PFSK-1 (cell line): Measurements from ENCODE around the gene KRTAP25-1.

Source experiments
- FOXP2 ChIP-seq: optimal IDR thresholded peaks from 2 replicates; pipeline ENCODE3; 2011; ENCODE audit warnings: borderline replicate concordance, control low read depth, inconsistent platforms; ENCODE audit not compliant: insufficient read depth; ENCODE audit errors: extremely low read length, extremely low read depth
- POLR2AphosphoS5 ChIP-seq: IDR thresholded peaks from 2 replicates; pipeline ENCODE4 v1.6.1; 2012; ENCODE audit warnings: low read depth, mild to moderate bottlenecking, control low read depth, low read length, moderate library complexity
- SIN3A ChIP-seq: IDR thresholded peaks from 2 replicates; pipeline ENCODE4 v1.6.1; 2012; ENCODE audit warnings: mild to moderate bottlenecking, low read length, moderate library complexity, borderline replicate concordance; ENCODE audit not compliant: insufficient read depth
- TAF1 ChIP-seq: IDR thresholded peaks from 2 replicates; pipeline ENCODE4 v1.6.1; 2012; ENCODE audit warnings: low read length, control low read depth, borderline replicate concordance; ENCODE audit not compliant: insufficient read depth
- TF ChIP-seq, protein P1 (sequence below), 2 experiments: IDR thresholded peaks; 2 replicates each; pipeline versions ENCODE4 v1.6.1 to v1.8.0; 2011 to 2012; ENCODE audit warnings: low read depth in 2 of 2, low read length in 2 of 2, control low read depth in 1 of 2, inconsistent platforms in 1 of 2, mild to moderate bottlenecking in 1 of 2, moderate library complexity in 1 of 2; ENCODE audit not compliant: insufficient read depth in 1 of 2

KRTAP25-1 gene

GRCh38 chr21:30245061-30245460 lies 44.3 kb downstream of the KRTAP25-1 start:
- TF ChIP-seq FOXP2 (no peak), TAF1 (no peak), SIN3A (no peak), POLR2AphosphoS5 (no peak)
- TF ChIP-seq, protein P1, sequence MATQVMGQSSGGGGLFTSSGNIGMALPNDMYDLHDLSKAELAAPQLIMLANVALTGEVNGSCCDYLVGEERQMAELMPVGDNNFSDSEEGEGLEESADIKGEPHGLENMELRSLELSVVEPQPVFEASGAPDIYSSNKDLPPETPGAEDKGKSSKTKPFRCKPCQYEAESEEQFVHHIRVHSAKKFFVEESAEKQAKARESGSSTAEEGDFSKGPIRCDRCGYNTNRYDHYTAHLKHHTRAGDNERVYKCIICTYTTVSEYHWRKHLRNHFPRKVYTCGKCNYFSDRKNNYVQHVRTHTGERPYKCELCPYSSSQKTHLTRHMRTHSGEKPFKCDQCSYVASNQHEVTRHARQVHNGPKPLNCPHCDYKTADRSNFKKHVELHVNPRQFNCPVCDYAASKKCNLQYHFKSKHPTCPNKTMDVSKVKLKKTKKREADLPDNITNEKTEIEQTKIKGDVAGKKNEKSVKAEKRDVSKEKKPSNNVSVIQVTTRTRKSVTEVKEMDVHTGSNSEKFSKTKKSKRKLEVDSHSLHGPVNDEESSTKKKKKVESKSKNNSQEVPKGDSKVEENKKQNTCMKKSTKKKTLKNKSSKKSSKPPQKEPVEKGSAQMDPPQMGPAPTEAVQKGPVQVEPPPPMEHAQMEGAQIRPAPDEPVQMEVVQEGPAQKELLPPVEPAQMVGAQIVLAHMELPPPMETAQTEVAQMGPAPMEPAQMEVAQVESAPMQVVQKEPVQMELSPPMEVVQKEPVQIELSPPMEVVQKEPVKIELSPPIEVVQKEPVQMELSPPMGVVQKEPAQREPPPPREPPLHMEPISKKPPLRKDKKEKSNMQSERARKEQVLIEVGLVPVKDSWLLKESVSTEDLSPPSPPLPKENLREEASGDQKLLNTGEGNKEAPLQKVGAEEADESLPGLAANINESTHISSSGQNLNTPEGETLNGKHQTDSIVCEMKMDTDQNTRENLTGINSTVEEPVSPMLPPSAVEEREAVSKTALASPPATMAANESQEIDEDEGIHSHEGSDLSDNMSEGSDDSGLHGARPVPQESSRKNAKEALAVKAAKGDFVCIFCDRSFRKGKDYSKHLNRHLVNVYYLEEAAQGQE (IDR thresholded peaks at IDR 0.05; ENCODE audit: insufficient read depth in 1 of 2, low read depth in 2 of 2, low read length in 2 of 2), result no peak

GRCh38 chr21:30243691-30244090 lies 45.6 kb downstream of the KRTAP25-1 start:
- no peak for TF ChIP-seq SIN3A

DNA sequence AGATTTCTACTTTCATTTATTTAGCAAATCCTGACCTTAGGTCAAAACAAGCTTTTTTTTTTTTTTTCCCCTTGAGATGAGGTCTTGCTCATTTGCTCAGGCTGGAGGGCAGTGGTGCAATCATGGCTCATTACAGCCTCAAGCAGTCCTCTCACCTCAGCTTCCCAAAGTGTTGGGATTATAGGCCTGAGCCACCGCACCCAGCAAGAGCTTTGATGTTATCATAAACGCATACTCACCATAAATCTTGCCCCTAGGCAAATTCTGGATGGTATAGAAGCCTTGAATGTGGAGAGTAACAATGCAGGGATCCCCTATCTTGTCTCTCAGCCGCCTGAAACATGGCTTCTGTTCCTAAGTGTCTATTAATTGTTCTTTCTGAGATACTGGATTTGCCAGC lies 48.7 kb downstream of the KRTAP25-1 start:
- no peak for TF ChIP-seq FOXP2
- TF ChIP-seq SIN3A, result no peak
- TF ChIP-seq POLR2AphosphoS5, result no peak
- TF ChIP-seq TAF1, result no peak
- TF ChIP-seq, protein P1 (IDR thresholded peaks at IDR 0.05; ENCODE audit: insufficient read depth in 1 of 2, low read depth in 2 of 2, low read length in 2 of 2), result no peak
